HG03139 (cell line): ENCODE results near the gene PCDHGB6.
"Not testable (repeated sequence)": the region's sequence is repeated elsewhere in the genome, so short reads cannot be mapped to it uniquely, and the experiment has no call there.

Experiments used
- ATAC-seq: cut with Tn5 transposase; IDR thresholded peaks from one replicate; pipeline ENCODE4 v1.9.1; 2021; ENCODE audit not compliant: unreplicated experiment

The PCDHGB6 gene

GRCh38 chr5:141407790-141408505, at the start of gene PCDHGB6:
PCDHGB6 (plus strand) TSS chr5:141408021; CDS start chr5:141408203, 182 bp downstream.
- not testable (repeated sequence) for ATAC-seq

GRCh38 chr5:141359790-141360426, 47.9 kb upstream of the PCDHGB6 start, which contains the start of gene PCDHGB2:
PCDHGB2 (plus strand) TSS chr5:141359994; CDS start chr5:141360136, 142 bp downstream.
- ATAC-seq: peak; percentile 67

GRCh38 chr5:141360685-141361084, 47.1 kb upstream of the PCDHGB6 start:
- ATAC-seq: no peak

GRCh38 chr5:141362719-141363118, 45.1 kb upstream of the PCDHGB6 start:
- no peak for ATAC-seq

- no peak for ATAC-seq
Measured at GRCh38 chr5:141363952-141364660, 43.7 kb upstream of the PCDHGB6 start, which contains the start of gene PCDHGA5. PCDHGA5 (plus strand) TSS chr5:141364162; CDS start chr5:141364331, 169 bp downstream.

- no peak for ATAC-seq
Measured at GRCh38 chr5:141366016-141366896, 41.6 kb upstream of the PCDHGB6 start.

- ATAC-seq: peak; percentile 86
Measured at GRCh38 chr5:141369994-141370848, 37.6 kb upstream of the PCDHGB6 start, which contains the start of gene PCDHGB3. PCDHGB3 (plus strand) TSS chr5:141370242; CDS start chr5:141370395, 153 bp downstream.

GRCh38 chr5:141371572-141372475, 36.0 kb upstream of the PCDHGB6 start:
- no peak for ATAC-seq

- no peak for ATAC-seq
Measured at GRCh38 chr5:141373673-141374317, 34.0 kb upstream of the PCDHGB6 start, which contains the start of gene PCDHGA6. PCDHGA6 (plus strand) TSS chr5:141373891; CDS start chr5:141374084, 193 bp downstream.

GRCh38 chr5:141374627-141375026, 33.2 kb upstream of the PCDHGB6 start:
- no peak for ATAC-seq

- not testable (repeated sequence) for ATAC-seq
Measured at GRCh38 chr5:141375444-141376155, 32.2 kb upstream of the PCDHGB6 start.

GRCh38 chr5:141382469-141383294, 25.1 kb upstream of the PCDHGB6 start, which contains the start of gene PCDHGA7:
PCDHGA7 (plus strand) TSS chr5:141382742; CDS start chr5:141382900, 158 bp downstream.
- ATAC-seq: no peak

- ATAC-seq: no peak
Measured at GRCh38 chr5:141383345-141383744, 24.5 kb upstream of the PCDHGB6 start.

- ATAC-seq: no peak
Measured at GRCh38 chr5:141384471-141385267, 23.2 kb upstream of the PCDHGB6 start.

- ATAC-seq: not testable (repeated sequence)
Measured at GRCh38 chr5:141387557-141388311, 20.1 kb upstream of the PCDHGB6 start, which contains the start of gene PCDHGB4. PCDHGB4 (plus strand) TSS chr5:141387698; CDS start chr5:141387885, 187 bp downstream.
